Stimulated activated CD8-positive, alpha-beta memory T cell treated with anti-CD3 and anti-CD28 coated beads, Interleukin-7, amount 100 ng/mL, for 4 hours (primary cell): Measurements from ENCODE around the gene GIT2.
A peak's percentile ranks its signal among the peaks of the same experiment; 100 is the strongest.
"Not testable (repeated sequence)": the region's sequence is repeated elsewhere in the genome, so short reads cannot be mapped to it uniquely, and the experiment has no call there.

Experiments
- DNase-seq, 2 donors: peaks; one replicate each; pipeline ENCODE4 v3.0.0-alpha.2; 2020; ENCODE audit warnings: low read depth in 2 of 2

GIT2 gene

GRCh38 chr12:110005319-110005973 is 9.3 kb upstream of the GIT2 start:
- no peak for DNase-seq

GRCh38 chr12:110004598-110004997 is 8.4 kb upstream of the GIT2 start:
- no peak for DNase-seq

GRCh38 chr12:110002676-110003515 is 6.7 kb upstream of the GIT2 start:
- DNase-seq: no peak

- no peak for DNase-seq
These were observed 5.4 kb upstream of the GIT2 start for GRCh38 chr12:110001596-110001995.

GRCh38 chr12:109999983-110000505 is 3.9 kb upstream of the GIT2 start:
- DNase-seq: no peak

GRCh38 chr12:109999649-109999971 is 3.4 kb upstream of the GIT2 start:
- DNase-seq: no peak

GRCh38 chr12:109998904-109999648 is 2.9 kb upstream of the GIT2 start, which contains the start of gene ANKRD13A:
Gene ANKRD13A, plus strand, starts transcription at chr12:109999430. Its CDS starts 259 bp downstream, at chr12:109999689.
- DNase-seq: peak; percentile 77 to 85

- no peak for DNase-seq
These were observed 2.2 kb upstream of the GIT2 start for GRCh38 chr12:109998241-109998903.

- no peak for DNase-seq
These were observed 1.2 kb upstream of the GIT2 start for GRCh38 chr12:109997393-109997792.

- no peak for DNase-seq
These were observed 300 bp upstream of the GIT2 start for GRCh38 chr12:109996483-109996853.

- no peak for DNase-seq
These were observed 845 bp downstream of the GIT2 start for GRCh38 chr12:109995361-109995685.

GRCh38 chr12:109994401-109995175 is 1.6 kb downstream of the GIT2 start:
- DNase-seq: no peak

GRCh38 chr12:109993091-109993490 is 3.1 kb downstream of the GIT2 start:
- no peak for DNase-seq

- no peak for DNase-seq
These were observed 4.6 kb downstream of the GIT2 start for GRCh38 chr12:109991586-109991985.

- DNase-seq: no peak
These were observed 6.8 kb downstream of the GIT2 start for GRCh38 chr12:109989380-109989779.

- no peak for DNase-seq
These were observed 7.3 kb downstream of the GIT2 start for GRCh38 chr12:109988903-109989302.

GRCh38 chr12:109988274-109988673 is 7.9 kb downstream of the GIT2 start:
- no peak for DNase-seq

GRCh38 chr12:109987615-109988014 is 8.6 kb downstream of the GIT2 start:
- DNase-seq: no peak

- DNase-seq: not testable (repeated sequence)
These were observed 9.9 kb downstream of the GIT2 start for GRCh38 chr12:109986236-109986635.

- no peak for DNase-seq
These were observed 12.6 kb downstream of the GIT2 start for GRCh38 chr12:109983432-109984142.

GRCh38 chr12:109982210-109982609 is 14.0 kb downstream of the GIT2 start:
- no peak for DNase-seq
